Memory B cell (primary cell): Measurements from ENCODE around the gene CBLC.

Experiments
- ATAC-seq: fragments of 150-1000 bp; cut with Tn5 transposase; 2 replicates; pipeline ENCODE4 v1.10.0; 2021; ENCODE audit warnings: low read depth, mild to moderate bottlenecking, moderate library complexity
- DNase-seq, 2 donors: peaks; one replicate each; pipeline ENCODE4 v3.0.0; 2022; ENCODE audit warnings: low spot score in 2 of 2
- H3K27ac Mint-ChIP-seq: one replicate; pipeline ENCODE4 v1.8.0; 2022; ENCODE audit warnings: mild to moderate bottlenecking, moderate library complexity, mixed read lengths
- H3K27me3 Mint-ChIP-seq: one replicate; pipeline ENCODE4 v1.8.0; 2022; ENCODE audit warnings: mixed read lengths
- H3K36me3 Mint-ChIP-seq: one replicate; pipeline ENCODE4 v1.8.0; 2022; ENCODE audit warnings: mild to moderate bottlenecking, mixed read lengths
- H3K4me1 Mint-ChIP-seq: one replicate; pipeline ENCODE4 v1.8.0; 2022; ENCODE audit warnings: mixed read lengths
- H3K4me3 Mint-ChIP-seq: one replicate; pipeline ENCODE4 v1.8.0; 2022; ENCODE audit warnings: mild to moderate bottlenecking, moderate library complexity, mixed read lengths
- H3K9me3 Mint-ChIP-seq: one replicate; pipeline ENCODE4 v1.8.0; 2022; ENCODE audit warnings: mixed read lengths

CBLC gene

GRCh38 chr19:44752123-44752815, 25.4 kb upstream of the CBLC start:
- peak overlapping the region; percentile 99 for H3K27ac Mint-ChIP-seq
- peaks cover 6% of the 10 kb centered on the region for H3K36me3 Mint-ChIP-seq
- no peak for ATAC-seq
- H3K9me3 Mint-ChIP-seq = no peaks in the 10 kb centered on the region
- peaks cover 60% of the 10 kb centered on the region for H3K4me1 Mint-ChIP-seq
- no peak for DNase-seq
- no peaks in the 10 kb centered on the region for H3K27me3 Mint-ChIP-seq
- peak overlapping the region; percentile 98 for H3K4me3 Mint-ChIP-seq

- Mint-ChIP-seq H3K36me3 (peaks cover 10% of the 10 kb centered on the region), H3K27me3 (no peaks in the 10 kb centered on the region), H3K9me3 (no peaks in the 10 kb centered on the region), H3K27ac (peak overlapping the region; percentile 99), H3K4me3 (peak overlapping the region; percentile 98), H3K4me1 (peaks cover 56% of the 10 kb centered on the region)
- peak; percentile 85 to 94 for DNase-seq
- peak; percentile 73 for ATAC-seq
Measured at GRCh38 chr19:44752816-44753625, 24.7 kb upstream of the CBLC start.

- Mint-ChIP-seq H3K4me3 (peak overlapping the region; percentile 98), H3K4me1 (peaks cover 54% of the 10 kb centered on the region), H3K36me3 (peaks cover 14% of the 10 kb centered on the region), H3K9me3 (no peaks in the 10 kb centered on the region), H3K27ac (peak overlapping the region; percentile 99), H3K27me3 (no peaks in the 10 kb centered on the region)
- ATAC-seq (no peak), DNase-seq (no peak)
Measured at GRCh38 chr19:44753626-44753931, 24.1 kb upstream of the CBLC start.

GRCh38 chr19:44753932-44754749, 23.5 kb upstream of the CBLC start:
- H3K9me3 Mint-ChIP-seq = no peaks in the 10 kb centered on the region
- ATAC-seq (peak; percentile 16), DNase-seq (peak; percentile 49 to 50)
- peaks cover 14% of the 10 kb centered on the region for H3K36me3 Mint-ChIP-seq
- peak overlapping the region; percentile 98 for H3K4me3 Mint-ChIP-seq
- H3K27ac Mint-ChIP-seq = peak overlapping the region; percentile 99
- peaks cover 51% of the 10 kb centered on the region for H3K4me1 Mint-ChIP-seq
- no peaks in the 10 kb centered on the region for H3K27me3 Mint-ChIP-seq

GRCh38 chr19:44754750-44755080, 23.0 kb upstream of the CBLC start:
- ATAC-seq = no peak
- DNase-seq = no peak
- H3K36me3 Mint-ChIP-seq = peaks cover 18% of the 10 kb centered on the region
- H3K27me3 Mint-ChIP-seq = no peaks in the 10 kb centered on the region
- H3K4me1 Mint-ChIP-seq = peaks cover 46% of the 10 kb centered on the region
- no peaks in the 10 kb centered on the region for H3K9me3 Mint-ChIP-seq
- peak overlapping the region; percentile 99 for H3K27ac Mint-ChIP-seq
- H3K4me3 Mint-ChIP-seq = peak overlapping the region; percentile 98

- Mint-ChIP-seq H3K27me3 (no peaks in the 10 kb centered on the region), H3K27ac (peak overlapping the region; percentile 99), H3K4me1 (peaks cover 42% of the 10 kb centered on the region), H3K36me3 (peaks cover 21% of the 10 kb centered on the region), H3K9me3 (no peaks in the 10 kb centered on the region), H3K4me3 (peak overlapping the region; percentile 98)
- ATAC-seq = no peak
- no peak for DNase-seq
Measured at GRCh38 chr19:44755219-44755618, 22.5 kb upstream of the CBLC start.

GRCh38 chr19:44756089-44756562, 21.6 kb upstream of the CBLC start:
- Mint-ChIP-seq H3K27ac (no peak overlapping the region), H3K4me1 (peaks cover 34% of the 10 kb centered on the region), H3K36me3 (peaks cover 21% of the 10 kb centered on the region), H3K4me3 (no peak overlapping the region), H3K27me3 (no peaks in the 10 kb centered on the region), H3K9me3 (no peaks in the 10 kb centered on the region)
- ATAC-seq (no peak), DNase-seq (no peak)

- ATAC-seq (no peak), DNase-seq (no peak)
- Mint-ChIP-seq H3K4me1 (peaks cover 24% of the 10 kb centered on the region), H3K9me3 (no peaks in the 10 kb centered on the region), H3K27ac (no peak overlapping the region), H3K36me3 (peaks cover 18% of the 10 kb centered on the region), H3K4me3 (no peak overlapping the region), H3K27me3 (no peaks in the 10 kb centered on the region)
Measured at GRCh38 chr19:44757057-44757734, 20.5 kb upstream of the CBLC start.

- Mint-ChIP-seq H3K36me3 (peaks cover 18% of the 10 kb centered on the region), H3K4me3 (no peak overlapping the region), H3K9me3 (no peaks in the 10 kb centered on the region), H3K27me3 (no peaks in the 10 kb centered on the region), H3K27ac (no peak overlapping the region), H3K4me1 (peaks cover 17% of the 10 kb centered on the region)
- DNase-seq (no peak), ATAC-seq (no peak)
Measured at GRCh38 chr19:44757735-44758505, 19.8 kb upstream of the CBLC start.

- H3K4me1 Mint-ChIP-seq = peaks cover 13% of the 10 kb centered on the region
- ATAC-seq = no peak
- no peak overlapping the region for H3K27ac Mint-ChIP-seq
- no peak overlapping the region for H3K4me3 Mint-ChIP-seq
- peaks cover 18% of the 10 kb centered on the region for H3K36me3 Mint-ChIP-seq
- H3K27me3 Mint-ChIP-seq = no peaks in the 10 kb centered on the region
- no peaks in the 10 kb centered on the region for H3K9me3 Mint-ChIP-seq
- DNase-seq = no peak
Measured at GRCh38 chr19:44758596-44758995, 19.1 kb upstream of the CBLC start.

GRCh38 chr19:44759083-44759804, 18.4 kb upstream of the CBLC start:
- Mint-ChIP-seq H3K27ac (peak overlapping the region; percentile 64), H3K4me3 (no peak overlapping the region), H3K9me3 (no peaks in the 10 kb centered on the region), H3K4me1 (peaks cover 13% of the 10 kb centered on the region), H3K36me3 (peaks cover 18% of the 10 kb centered on the region), H3K27me3 (no peaks in the 10 kb centered on the region)
- no peak for DNase-seq
- no peak for ATAC-seq

- H3K4me1 Mint-ChIP-seq = peaks cover 7% of the 10 kb centered on the region
- no peaks in the 10 kb centered on the region for H3K27me3 Mint-ChIP-seq
- H3K36me3 Mint-ChIP-seq = peaks cover 15% of the 10 kb centered on the region
- DNase-seq (no peak), ATAC-seq (no peak)
- H3K4me3 Mint-ChIP-seq = no peak overlapping the region
- no peak overlapping the region for H3K27ac Mint-ChIP-seq
- H3K9me3 Mint-ChIP-seq = no peaks in the 10 kb centered on the region
Measured at GRCh38 chr19:44762038-44762437, 15.7 kb upstream of the CBLC start.
